HepG2 (cell line): ENCODE measurements around the gene NOC2L. TPM values are rescaled to one million over a fixed set of nuclear protein-coding genes. Genes with fewer than 3 reads are reported as not detected.
A peak's percentile ranks its signal among the peaks of the same experiment; 100 is the strongest.

ENCODE experiments used
- AGO2 ChIP-seq: fragments of 200-400 bp; formaldehyde crosslinking; optimal IDR thresholded peaks from 2 replicates; pipeline ENCODE3; 2017; ENCODE audit warnings: mild to moderate bottlenecking, low read depth, low read length, moderate library complexity
- ATF7-NPFF ChIP-seq: sonication (generic); formaldehyde crosslinking; IDR thresholded peaks from 2 replicates; pipeline ENCODE4 v1.8.1; 2023; ENCODE audit warnings: mild to moderate bottlenecking, low read depth, missing genetic modification reagents, moderate library complexity
- CBFB ChIP-seq: sonication (generic); formaldehyde crosslinking; IDR thresholded peaks from 2 replicates; pipeline ENCODE4 v1.4.0; 2020; ENCODE audit warnings: missing genetic modification reagents
- DMAP1 ChIP-seq: IDR thresholded peaks from 2 replicates; pipeline ENCODE4 v1.6.1; 2016
- KAT7 ChIP-seq: IDR thresholded peaks from 2 replicates; pipeline ENCODE4 v1.6.1; 2018; ENCODE audit warnings: borderline replicate concordance, missing compliant biosample characterization
- KLF12 ChIP-seq: sonication (generic); formaldehyde crosslinking; IDR thresholded peaks from 2 replicates; pipeline ENCODE4 v1.4.0; 2020; ENCODE audit warnings: missing genetic modification reagents, borderline replicate concordance
- SP4 ChIP-seq: sonication (generic); formaldehyde crosslinking; IDR thresholded peaks from 2 replicates; pipeline ENCODE4 v1.8.1; 2023; ENCODE audit warnings: mild to moderate bottlenecking, missing genetic modification reagents
- ZFX ChIP-seq: sonication (generic); formaldehyde crosslinking; IDR thresholded peaks from 2 replicates; pipeline ENCODE4 v1.4.0; 2020; ENCODE audit warnings: mild to moderate bottlenecking, low read depth, missing genetic modification reagents, moderate library complexity
- ZMYM4 ChIP-seq: sonication (generic); formaldehyde crosslinking; IDR thresholded peaks from 2 replicates; pipeline ENCODE4 v1.8.1; 2023; ENCODE audit warnings: mild to moderate bottlenecking, missing genetic modification reagents
- ZNF430 ChIP-seq: sonication (generic); formaldehyde crosslinking; IDR thresholded peaks from 2 replicates; pipeline ENCODE4 v1.9.0; 2021; ENCODE audit warnings: mild to moderate bottlenecking, missing genetic modification reagents
- ZSCAN29 ChIP-seq: sonication (generic); formaldehyde crosslinking; conservative IDR thresholded peaks from 2 replicates; pipeline ENCODE4 v1.4.0; 2020; ENCODE audit warnings: mild to moderate bottlenecking, missing genetic modification reagents
- polyA plus RNA-seq, 8 experiments: library from polyadenylated mRNA; depleted of rRNA in 3 of 8; stranded (reverse) in 7 of 8; unstranded in 1 of 8; fragments of >200 nt; fragmentation: Illumina TruSeq in 4 of 8; extraction: Trizol in 4 of 8; gene quantifications; 2 replicates each; pipeline versions ENCODE4 v1.2.1 to v1.2.3, GENCODE V29; 2011 to 2016; ENCODE audit warnings: low read depth in 4 of 8, missing spikeins in 1 of 8, mixed read lengths in 1 of 8; ENCODE audit not compliant: insufficient read depth in 1 of 8
- total RNA-seq, 5 experiments: library from RNA; depleted of rRNA; stranded (reverse); fragments of >200 nt; fragmentation: Illumina TruSeq; extraction: Trizol; gene quantifications; 2 replicates each; pipeline ENCODE4 v1.2.3, GENCODE V29; 2016; ENCODE audit warnings: low read depth in 1 of 5
- TF ChIP-seq, protein P1 (sequence below): IDR thresholded peaks from 2 replicates; pipeline ENCODE4 v1.6.1; 2016; ENCODE audit warnings: low read depth, borderline replicate concordance
- TF ChIP-seq, protein P2 (sequence below): IDR thresholded peaks from 2 replicates; pipeline ENCODE4 v1.6.1; 2016; ENCODE audit warnings: mild to moderate bottlenecking
- TF ChIP-seq, protein P3 (sequence below): sonication (generic); formaldehyde crosslinking; IDR thresholded peaks from 2 replicates; pipeline ENCODE4 v1.5.0; 2020; ENCODE audit warnings: mild to moderate bottlenecking, missing genetic modification reagents, borderline replicate concordance
- TF ChIP-seq, protein P4 (sequence below): sonication (generic); formaldehyde crosslinking; IDR thresholded peaks from 2 replicates; pipeline ENCODE4 v1.4.0; 2020; ENCODE audit warnings: missing genetic modification reagents
- TF ChIP-seq, protein P5 (sequence below): fragments of 450-650 bp; IDR thresholded peaks from 2 replicates; pipeline ENCODE4 v1.6.1; 2016
- TF ChIP-seq, protein P6 (sequence below): sonication (generic); formaldehyde crosslinking; conservative IDR thresholded peaks from 2 replicates; pipeline ENCODE4 v1.4.0; 2020; ENCODE audit warnings: missing genetic modification reagents

NOC2L gene
- total and polyA plus RNA-seq, 2 of the 13 experiments (the other 11 are each of a cell fraction or from before 2014, with no cell fraction given): 32.0 to 103 TPM

DNA sequence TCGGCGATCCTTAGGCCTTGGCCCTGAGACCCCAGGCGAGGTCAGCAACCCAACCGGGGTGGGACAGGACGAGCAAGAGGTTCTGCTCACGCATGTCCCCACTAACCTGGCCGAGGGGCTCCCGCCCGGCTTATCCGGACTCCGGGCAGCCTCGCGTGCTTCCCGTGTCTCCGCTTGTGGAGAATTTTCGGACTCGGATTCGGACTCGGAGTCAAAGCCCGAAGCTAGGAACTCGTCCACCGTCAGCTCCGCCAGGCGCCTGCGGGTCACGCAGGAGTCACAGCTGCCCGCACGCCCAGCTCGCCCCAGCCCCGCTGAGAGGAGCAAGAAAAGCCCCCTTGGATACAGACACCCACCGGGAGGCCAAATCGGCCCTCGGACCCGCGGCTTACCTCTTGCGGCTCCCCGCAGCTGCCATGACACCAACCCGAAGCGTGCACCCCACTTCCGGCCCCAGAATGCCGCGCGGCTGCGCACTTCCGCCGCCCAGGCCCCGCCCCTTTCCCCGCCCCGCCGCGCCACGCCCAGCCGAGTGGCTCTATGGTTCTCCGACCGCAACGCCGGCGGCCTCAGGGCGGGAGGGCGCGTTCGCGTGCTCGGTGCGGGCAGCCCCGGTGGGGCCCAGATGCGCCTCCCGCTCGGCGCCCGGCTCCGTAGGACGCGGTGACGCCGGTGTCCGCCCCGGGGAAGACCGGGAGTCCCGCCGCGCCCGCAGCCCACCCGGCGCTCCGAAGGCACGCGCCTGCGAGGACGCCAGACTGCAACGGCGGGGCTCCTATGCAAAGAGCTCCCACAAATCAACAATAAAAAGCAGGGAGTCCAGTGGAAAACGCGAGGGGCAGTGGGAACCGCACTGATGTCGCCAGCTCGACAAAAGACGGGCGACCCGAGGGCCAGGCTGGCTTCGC, at the start of gene NOC2L (continued):
- TF ChIP-seq KAT7 (CRISPR knock-in tag) (no peak), ZSCAN29 (no peak), ZFX (CRISPR knock-in tag) (peak; percentile 83), CBFB (CRISPR knock-in tag) (peak; percentile 48; the same call in 1 of the 2 replicates), ZMYM4 (CRISPR knock-in tag) (no peak), KLF12 (peak; percentile 96; the same call in 1 of the 2 replicates), AGO2 (peak; percentile 67), ZNF430 (CRISPR knock-in tag) (0 out of 2 replicates have a peak, but pooled peaks have one; percentile 4), DMAP1 (CRISPR knock-in tag) (peak; percentile 54; the same call in 1 of the 2 replicates), SP4 (CRISPR knock-in tag) (peak; percentile 95), ATF7-NPFF (CRISPR knock-in tag) (0 out of 2 replicates have a peak, but pooled peaks have one; percentile 23)
- TF ChIP-seq, protein P1, sequence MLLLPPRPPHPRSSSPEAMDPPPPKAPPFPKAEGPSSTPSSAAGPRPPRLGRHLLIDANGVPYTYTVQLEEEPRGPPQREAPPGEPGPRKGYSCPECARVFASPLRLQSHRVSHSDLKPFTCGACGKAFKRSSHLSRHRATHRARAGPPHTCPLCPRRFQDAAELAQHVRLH (CRISPR knock-in tag): 0 out of 2 replicates have a peak, but pooled peaks have one; percentile 65
- TF ChIP-seq, protein P2, sequence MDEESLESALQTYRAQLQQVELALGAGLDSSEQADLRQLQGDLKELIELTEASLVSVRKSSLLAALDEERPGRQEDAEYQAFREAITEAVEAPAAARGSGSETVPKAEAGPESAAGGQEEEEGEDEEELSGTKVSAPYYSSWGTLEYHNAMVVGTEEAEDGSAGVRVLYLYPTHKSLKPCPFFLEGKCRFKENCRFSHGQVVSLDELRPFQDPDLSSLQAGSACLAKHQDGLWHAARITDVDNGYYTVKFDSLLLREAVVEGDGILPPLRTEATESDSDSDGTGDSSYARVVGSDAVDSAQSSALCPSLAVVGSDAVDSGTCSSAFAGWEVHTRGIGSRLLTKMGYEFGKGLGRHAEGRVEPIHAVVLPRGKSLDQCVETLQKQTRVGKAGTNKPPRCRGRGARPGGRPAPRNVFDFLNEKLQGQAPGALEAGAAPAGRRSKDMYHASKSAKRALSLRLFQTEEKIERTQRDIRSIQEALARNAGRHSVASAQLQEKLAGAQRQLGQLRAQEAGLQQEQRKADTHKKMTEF (CRISPR knock-in tag): 0 out of 2 replicates have a peak, but pooled peaks have one; percentile 44
- TF ChIP-seq, protein P3, sequence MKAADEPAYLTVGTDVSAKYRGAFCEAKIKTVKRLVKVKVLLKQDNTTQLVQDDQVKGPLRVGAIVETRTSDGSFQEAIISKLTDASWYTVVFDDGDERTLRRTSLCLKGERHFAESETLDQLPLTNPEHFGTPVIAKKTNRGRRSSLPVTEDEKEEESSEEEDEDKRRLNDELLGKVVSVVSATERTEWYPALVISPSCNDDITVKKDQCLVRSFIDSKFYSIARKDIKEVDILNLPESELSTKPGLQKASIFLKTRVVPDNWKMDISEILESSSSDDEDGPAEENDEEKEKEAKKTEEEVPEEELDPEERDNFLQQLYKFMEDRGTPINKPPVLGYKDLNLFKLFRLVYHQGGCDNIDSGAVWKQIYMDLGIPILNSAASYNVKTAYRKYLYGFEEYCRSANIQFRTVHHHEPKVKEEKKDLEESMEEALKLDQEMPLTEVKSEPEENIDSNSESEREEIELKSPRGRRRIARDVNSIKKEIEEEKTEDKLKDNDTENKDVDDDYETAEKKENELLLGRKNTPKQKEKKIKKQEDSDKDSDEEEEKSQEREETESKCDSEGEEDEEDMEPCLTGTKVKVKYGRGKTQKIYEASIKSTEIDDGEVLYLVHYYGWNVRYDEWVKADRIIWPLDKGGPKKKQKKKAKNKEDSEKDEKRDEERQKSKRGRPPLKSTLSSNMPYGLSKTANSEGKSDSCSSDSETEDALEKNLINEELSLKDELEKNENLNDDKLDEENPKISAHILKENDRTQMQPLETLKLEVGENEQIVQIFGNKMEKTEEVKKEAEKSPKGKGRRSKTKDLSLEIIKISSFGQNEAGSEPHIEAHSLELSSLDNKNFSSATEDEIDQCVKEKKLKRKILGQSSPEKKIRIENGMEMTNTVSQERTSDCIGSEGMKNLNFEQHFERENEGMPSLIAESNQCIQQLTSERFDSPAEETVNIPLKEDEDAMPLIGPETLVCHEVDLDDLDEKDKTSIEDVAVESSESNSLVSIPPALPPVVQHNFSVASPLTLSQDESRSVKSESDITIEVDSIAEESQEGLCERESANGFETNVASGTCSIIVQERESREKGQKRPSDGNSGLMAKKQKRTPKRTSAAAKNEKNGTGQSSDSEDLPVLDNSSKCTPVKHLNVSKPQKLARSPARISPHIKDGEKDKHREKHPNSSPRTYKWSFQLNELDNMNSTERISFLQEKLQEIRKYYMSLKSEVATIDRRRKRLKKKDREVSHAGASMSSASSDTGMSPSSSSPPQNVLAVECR (CRISPR knock-in tag): peak; percentile 91; the same call in 1 of the 2 replicates
- TF ChIP-seq, protein P4, sequence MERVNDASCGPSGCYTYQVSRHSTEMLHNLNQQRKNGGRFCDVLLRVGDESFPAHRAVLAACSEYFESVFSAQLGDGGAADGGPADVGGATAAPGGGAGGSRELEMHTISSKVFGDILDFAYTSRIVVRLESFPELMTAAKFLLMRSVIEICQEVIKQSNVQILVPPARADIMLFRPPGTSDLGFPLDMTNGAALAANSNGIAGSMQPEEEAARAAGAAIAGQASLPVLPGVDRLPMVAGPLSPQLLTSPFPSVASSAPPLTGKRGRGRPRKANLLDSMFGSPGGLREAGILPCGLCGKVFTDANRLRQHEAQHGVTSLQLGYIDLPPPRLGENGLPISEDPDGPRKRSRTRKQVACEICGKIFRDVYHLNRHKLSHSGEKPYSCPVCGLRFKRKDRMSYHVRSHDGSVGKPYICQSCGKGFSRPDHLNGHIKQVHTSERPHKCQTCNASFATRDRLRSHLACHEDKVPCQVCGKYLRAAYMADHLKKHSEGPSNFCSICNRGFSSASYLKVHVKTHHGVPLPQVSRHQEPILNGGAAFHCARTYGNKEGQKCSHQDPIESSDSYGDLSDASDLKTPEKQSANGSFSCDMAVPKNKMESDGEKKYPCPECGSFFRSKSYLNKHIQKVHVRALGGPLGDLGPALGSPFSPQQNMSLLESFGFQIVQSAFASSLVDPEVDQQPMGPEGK (CRISPR knock-in tag): peak; percentile 69
- TF ChIP-seq, protein P5, sequence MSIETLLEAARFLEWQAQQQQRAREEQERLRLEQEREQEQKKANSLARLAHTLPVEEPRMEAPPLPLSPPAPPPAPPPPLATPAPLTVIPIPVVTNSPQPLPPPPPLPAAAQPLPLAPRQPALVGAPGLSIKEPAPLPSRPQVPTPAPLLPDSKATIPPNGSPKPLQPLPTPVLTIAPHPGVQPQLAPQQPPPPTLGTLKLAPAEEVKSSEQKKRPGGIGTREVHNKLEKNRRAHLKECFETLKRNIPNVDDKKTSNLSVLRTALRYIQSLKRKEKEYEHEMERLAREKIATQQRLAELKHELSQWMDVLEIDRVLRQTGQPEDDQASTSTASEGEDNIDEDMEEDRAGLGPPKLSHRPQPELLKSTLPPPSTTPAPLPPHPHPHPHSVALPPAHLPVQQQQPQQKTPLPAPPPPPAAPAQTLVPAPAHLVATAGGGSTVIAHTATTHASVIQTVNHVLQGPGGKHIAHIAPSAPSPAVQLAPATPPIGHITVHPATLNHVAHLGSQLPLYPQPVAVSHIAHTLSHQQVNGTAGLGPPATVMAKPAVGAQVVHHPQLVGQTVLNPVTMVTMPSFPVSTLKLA: peak; percentile 60
- TF ChIP-seq, protein P6, sequence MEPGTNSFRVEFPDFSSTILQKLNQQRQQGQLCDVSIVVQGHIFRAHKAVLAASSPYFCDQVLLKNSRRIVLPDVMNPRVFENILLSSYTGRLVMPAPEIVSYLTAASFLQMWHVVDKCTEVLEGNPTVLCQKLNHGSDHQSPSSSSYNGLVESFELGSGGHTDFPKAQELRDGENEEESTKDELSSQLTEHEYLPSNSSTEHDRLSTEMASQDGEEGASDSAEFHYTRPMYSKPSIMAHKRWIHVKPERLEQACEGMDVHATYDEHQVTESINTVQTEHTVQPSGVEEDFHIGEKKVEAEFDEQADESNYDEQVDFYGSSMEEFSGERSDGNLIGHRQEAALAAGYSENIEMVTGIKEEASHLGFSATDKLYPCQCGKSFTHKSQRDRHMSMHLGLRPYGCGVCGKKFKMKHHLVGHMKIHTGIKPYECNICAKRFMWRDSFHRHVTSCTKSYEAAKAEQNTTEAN (CRISPR knock-in tag): 0 out of 2 replicates have a peak, but pooled peaks have one; percentile 38
